GM12878 (cell line): ENCODE results near the gene SMIM28. TPM values are rescaled to one million over a fixed set of nuclear protein-coding genes. Genes with fewer than 3 reads are reported as not detected.

ENCODE experiments used
- ATAC-seq: fragments of 200-7000 bp; cut with Tn5 transposase; 3 replicates; pipeline ENCODE4 v1.9.1; 2020; ENCODE audit warnings: mild to moderate bottlenecking, moderate library complexity
- BruUV-seq: library from RNA; stranded (reverse); fragments of 400-500 nt; replicated peaks from 2 replicates; lab custom pipeline; 2021; lab: Mats Ljungman, UMichigan
- CTCF ChIA-PET: fragments of 300-600 bp; sonication (Branson Sonifier 250); formaldehyde crosslinking; extraction: SDS; loops from one replicate; lab custom pipeline; 2021; ENCODE audit warnings: inconsistent platforms; lab: Yijun Ruan, JAX
- POLR2A ChIA-PET: fragments of 350-600 bp; formaldehyde crosslinking; extraction: SDS; loops from one replicate; lab custom pipeline; 2021; ENCODE audit warnings: inconsistent platforms; lab: Charles Lee
- RAD21 ChIA-PET: fragments of 300-600 bp; sonication (Branson Sonifier 250); formaldehyde crosslinking; loops from one replicate; lab custom pipeline; 2023; ENCODE audit warnings: antibody characterized with exemption; ENCODE audit not compliant: unreplicated experiment; lab: Charles Lee
- SMC1A ChIA-PET: fragments of 300-600 bp; sonication (Branson Sonifier 250); formaldehyde crosslinking; loops from one replicate; lab custom pipeline; 2023; ENCODE audit not compliant: unreplicated experiment, uncharacterized antibody; lab: Charles Lee
- DNase-seq: peaks from one replicate; pipeline ENCODE4 v3.0.0-alpha.2; 2011; ENCODE audit warnings: low read depth, low spot score
- FAIRE-seq: peaks from 3 replicates; lab custom pipeline; 2011; peaks lifted over from hg19 to GRCh38; lab: Jason Lieb, UNC
- H2AFZ ChIP-seq: 2 replicates; pipeline ENCODE4 v1.6.0; 2011; ENCODE audit warnings: low read depth, low read length, control low read depth; ENCODE audit not compliant: control insufficient read depth
- H3K27ac ChIP-seq: 2 replicates; pipeline ENCODE4 v1.5.1; 2011; ENCODE audit warnings: control low read depth; ENCODE audit not compliant: control insufficient read depth, insufficient read depth
- H3K27me3 ChIP-seq, 2 experiments: replicated peaks in 1 of 2; 2 replicates each; pipeline versions ENCODE4 v1.6.0 to v1.6.1; 2011; ENCODE audit warnings: low read length in 1 of 2; ENCODE audit not compliant: control insufficient read depth in 2 of 2, insufficient read depth in 2 of 2
- H3K36me3 ChIP-seq, 2 experiments: 2 replicates each; pipeline ENCODE4 v1.5.1; 2011; ENCODE audit warnings: low read length in 1 of 2; ENCODE audit not compliant: control insufficient read depth in 2 of 2, insufficient read depth in 2 of 2
- H3K4me1 ChIP-seq: 2 replicates; pipeline ENCODE4 v1.6.1; 2011; ENCODE audit warnings: mild to moderate bottlenecking, low read length, moderate library complexity, mixed read lengths; ENCODE audit not compliant: control insufficient read depth, insufficient read depth
- H3K4me2 ChIP-seq: 2 replicates; pipeline ENCODE4 v1.6.0; 2011; ENCODE audit warnings: control low read depth; ENCODE audit not compliant: control insufficient read depth, insufficient read depth
- H3K4me3 ChIP-seq: fragments of 200-600 bp; sonication (generic); 2 replicates; pipeline ENCODE4 v1.5.1; 2016
- H3K79me2 ChIP-seq: 2 replicates; pipeline ENCODE4 v1.6.0; 2011; ENCODE audit warnings: low read length; ENCODE audit not compliant: control insufficient read depth, insufficient read depth
- H3K9ac ChIP-seq: 2 replicates; pipeline ENCODE4 v1.8.0; 2011; ENCODE audit warnings: low read length, control low read depth, mixed read lengths; ENCODE audit not compliant: control insufficient read depth, insufficient read depth
- H3K9me3 ChIP-seq: replicated peaks from 3 replicates; pipeline ENCODE4 v1.5.1; 2011; ENCODE audit warnings: mild to moderate bottlenecking, low read length; ENCODE audit not compliant: control insufficient read depth, insufficient read depth
- H4K20me1 ChIP-seq: 2 replicates; pipeline ENCODE4 v1.6.0; 2011; ENCODE audit not compliant: control insufficient read depth, insufficient read depth
- BHLHE40 ChIP-seq, 2 experiments: fragments of 450-650 bp in 1 of 2; IDR thresholded peaks; 2 replicates each; pipeline ENCODE4 v1.6.1; 2011 to 2017; ENCODE audit warnings: low read depth in 2 of 2, borderline replicate concordance in 1 of 2, improper control_type of control experiment in 1 of 2, low read length in 1 of 2, mild to moderate bottlenecking in 1 of 2
- EED ChIP-seq: sonication (generic); IDR thresholded peaks from 2 replicates; pipeline ENCODE4 v1.6.1; 2016; ENCODE audit warnings: antibody characterized with exemption, low read depth
- IRF4 ChIP-seq: IDR thresholded peaks from 2 replicates; pipeline ENCODE4 v1.6.1; 2011; ENCODE audit warnings: low read depth, low read length
- JUND ChIP-seq: IDR thresholded peaks from 2 replicates; pipeline ENCODE4 v1.6.1; 2012; ENCODE audit warnings: low read depth, mild to moderate bottlenecking, low read length, improper control_type of control experiment, moderate library complexity
- KAT2A ChIP-seq: conservative IDR thresholded peaks from 2 replicates; pipeline ENCODE4 v1.6.1; 2011; ENCODE audit warnings: low read depth, low read length; ENCODE audit not compliant: control insufficient read depth
- KDM1A ChIP-seq: fragments of 200-600 bp; sonication (generic); IDR thresholded peaks from 2 replicates; pipeline ENCODE4 v1.6.1; 2016; ENCODE audit warnings: borderline replicate concordance
- MEF2B ChIP-seq: fragments of 450-650 bp; IDR thresholded peaks from 2 replicates; pipeline ENCODE4 v1.6.1; 2018; ENCODE audit warnings: mild to moderate bottlenecking, moderate library complexity; ENCODE audit not compliant: partially characterized antibody, poor library complexity, severe bottlenecking
- NFYA ChIP-seq: IDR thresholded peaks from 2 replicates; pipeline ENCODE4 v1.6.1; 2011; ENCODE audit warnings: low read depth, mild to moderate bottlenecking, low read length, improper control_type of control experiment, borderline replicate concordance
- POU2F2 ChIP-seq: IDR thresholded peaks from 3 replicates; pipeline ENCODE4 v1.6.1; 2011; ENCODE audit warnings: low read depth, mild to moderate bottlenecking, low read length, borderline replicate concordance
- SREBF1 ChIP-seq: IDR thresholded peaks from 2 replicates; pipeline ENCODE4 v1.6.1; 2012; ENCODE audit warnings: mild to moderate bottlenecking, low read length
- TARDBP ChIP-seq: IDR thresholded peaks from 2 replicates; pipeline ENCODE4 v1.6.1; 2016; ENCODE audit warnings: borderline replicate concordance
- TCF12 ChIP-seq: IDR thresholded peaks from 2 replicates; pipeline ENCODE4 v1.6.1; 2011; ENCODE audit warnings: low read depth, mild to moderate bottlenecking, low read length
- ZNF592 ChIP-seq: fragments of 450-650 bp; IDR thresholded peaks from 2 replicates; pipeline ENCODE4 v1.6.1; 2017; ENCODE audit warnings: mild to moderate bottlenecking, moderate library complexity
- WGBS: methylation state at CpG from one replicate; pipeline ENCODE4 v1.1.6; 2016; ENCODE audit warnings: low lambda C conversion rate; ENCODE audit not compliant: insufficient replicate concordance, insufficient coverage; ENCODE audit errors: missing lambda C conversion rate; 5-methylcytosine and 5-hydroxymethylcytosine counted together
- in situ Hi-C: fragments of 300-500 bp; cut with MboI; formaldehyde crosslinking; loops from 9 replicates; pipeline ENCODE4 v1.14.3; 2018; ENCODE audit warnings: mixed read lengths
- intact Hi-C: fragments of 100-400 bp; cut with micrococcal nuclease; formaldehyde crosslinking; loops from one replicate; pipeline ENCODE4 v1.14.2; 2022; ENCODE audit not compliant: unreplicated experiment
- polyA plus RNA-seq, 11 experiments: library from polyadenylated mRNA; depleted of rRNA in 4 of 11; unstranded in 6 of 11; stranded (reverse) in 5 of 11; fragments of >200 nt; fragmentation: Nextera tagmentation in 4 of 11; fragmentation: Illumina TruSeq in 1 of 11; extraction: Ambion mirVana in 4 of 11; extraction: Trizol in 1 of 11; gene quantifications; 1 replicate in 1 of 11; 2 replicates in 10 of 11; pipeline versions ENCODE4 v1.2.1 to v1.2.3, GENCODE V29; 2011 to 2016; ENCODE audit warnings: inconsistent platforms in 2 of 11, missing spikeins in 2 of 11, low read depth in 1 of 11
- total RNA-seq, 4 experiments: library from RNA; depleted of rRNA in 3 of 4; stranded (reverse); fragments of >200 nt in 3 of 4; fragmentation: Illumina TruSeq in 1 of 4; extraction: Trizol in 1 of 4; gene quantifications; 2 replicates each; pipeline versions ENCODE4 v1.2.1 to v1.2.3, GENCODE V29; 2013 to 2021
- TF ChIP-seq, protein P1 (sequence below): fragments of 450-650 bp; IDR thresholded peaks from 2 replicates; pipeline ENCODE4 v1.6.1; 2014; ENCODE audit warnings: mild to moderate bottlenecking
- TF ChIP-seq, protein P2 (sequence below): fragments of 450-650 bp; IDR thresholded peaks from 2 replicates; pipeline ENCODE4 v1.6.1; 2018; ENCODE audit warnings: borderline replicate concordance, mild to moderate bottlenecking; ENCODE audit not compliant: partially characterized antibody

Gene SMIM28
- total and polyA plus RNA-seq, 10 of the 15 experiments (the other 5 are each of a cell fraction or from before 2014, with no cell fraction given), result not detected

DNA sequence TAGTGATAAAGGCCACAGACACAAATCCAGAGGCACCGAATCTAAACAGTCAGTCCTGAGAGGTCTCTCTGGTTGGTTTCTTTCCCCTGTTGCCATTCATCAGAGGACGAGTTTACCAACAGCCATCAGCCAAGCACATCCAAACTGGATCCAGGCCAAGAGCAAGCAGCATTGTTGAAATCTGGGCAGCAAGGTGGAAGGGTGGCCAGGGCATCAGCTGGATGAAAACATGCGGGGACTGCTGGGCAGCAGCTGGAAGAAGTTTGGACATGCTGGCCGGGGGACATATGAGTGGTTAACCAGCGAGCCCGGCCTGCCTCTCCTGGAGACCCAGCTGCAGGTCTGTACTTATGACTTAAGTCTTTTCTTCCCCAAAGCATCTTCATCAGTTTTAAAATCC lies at the start of gene SMIM28 (continued):
- no peak for TF ChIP-seq ZNF592
- no peak for TF ChIP-seq EED
- TF ChIP-seq JUND, result no peak
- no peak for TF ChIP-seq TARDBP
- no peak for TF ChIP-seq POU2F2
- TF ChIP-seq, all 136 proteins: peak for 0

GRCh38 chr6:138328210-138328609 lies 49.5 kb upstream of the SMIM28 start:
- intact Hi-C loops (no loop called here), in situ Hi-C loops (no loop called here)
- Histone ChIP-seq H3K9ac (no peak overlapping the region), H3K4me3 (no peak overlapping the region), H3K4me1 (no peaks in the 10 kb centered on the region), H2AFZ (no peak overlapping the region), H3K79me2 (no peaks in the 10 kb centered on the region), H3K4me2 (no peak overlapping the region), H3K36me3 (no peaks in the 10 kb centered on the region), H4K20me1 (no peaks in the 10 kb centered on the region), H3K27me3 (no peaks in the 10 kb centered on the region), H3K9me3 (no peaks in the 10 kb centered on the region), H3K27ac (no peak overlapping the region)
- ChIA-PET CTCF (interaction anchor here (0.5 kb wide), 1 partner anchor 52 kb away, joined by 4 read pairs; no protein-coding TSS in a partner anchor), SMC1A (no interaction called here), RAD21 (no interaction called here), POLR2A (no interaction called here)
- FAIRE-seq (no peak), DNase-seq (no peak), ATAC-seq (no peak)
- 33% methylated on average over 3 of the region's 3 CpGs for WGBS
- no TSS peak for BruUV-seq
- TF ChIP-seq MEF2B, result no peak
- no peak for TF ChIP-seq IRF4
- no peak for TF ChIP-seq POU2F2
- TF ChIP-seq, protein P1, sequence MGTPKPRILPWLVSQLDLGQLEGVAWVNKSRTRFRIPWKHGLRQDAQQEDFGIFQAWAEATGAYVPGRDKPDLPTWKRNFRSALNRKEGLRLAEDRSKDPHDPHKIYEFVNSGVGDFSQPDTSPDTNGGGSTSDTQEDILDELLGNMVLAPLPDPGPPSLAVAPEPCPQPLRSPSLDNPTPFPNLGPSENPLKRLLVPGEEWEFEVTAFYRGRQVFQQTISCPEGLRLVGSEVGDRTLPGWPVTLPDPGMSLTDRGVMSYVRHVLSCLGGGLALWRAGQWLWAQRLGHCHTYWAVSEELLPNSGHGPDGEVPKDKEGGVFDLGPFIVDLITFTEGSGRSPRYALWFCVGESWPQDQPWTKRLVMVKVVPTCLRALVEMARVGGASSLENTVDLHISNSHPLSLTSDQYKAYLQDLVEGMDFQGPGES, result no peak
- TF ChIP-seq TCF12, result no peak
- no peak for TF ChIP-seq KAT2A
- TF ChIP-seq, protein P2, sequence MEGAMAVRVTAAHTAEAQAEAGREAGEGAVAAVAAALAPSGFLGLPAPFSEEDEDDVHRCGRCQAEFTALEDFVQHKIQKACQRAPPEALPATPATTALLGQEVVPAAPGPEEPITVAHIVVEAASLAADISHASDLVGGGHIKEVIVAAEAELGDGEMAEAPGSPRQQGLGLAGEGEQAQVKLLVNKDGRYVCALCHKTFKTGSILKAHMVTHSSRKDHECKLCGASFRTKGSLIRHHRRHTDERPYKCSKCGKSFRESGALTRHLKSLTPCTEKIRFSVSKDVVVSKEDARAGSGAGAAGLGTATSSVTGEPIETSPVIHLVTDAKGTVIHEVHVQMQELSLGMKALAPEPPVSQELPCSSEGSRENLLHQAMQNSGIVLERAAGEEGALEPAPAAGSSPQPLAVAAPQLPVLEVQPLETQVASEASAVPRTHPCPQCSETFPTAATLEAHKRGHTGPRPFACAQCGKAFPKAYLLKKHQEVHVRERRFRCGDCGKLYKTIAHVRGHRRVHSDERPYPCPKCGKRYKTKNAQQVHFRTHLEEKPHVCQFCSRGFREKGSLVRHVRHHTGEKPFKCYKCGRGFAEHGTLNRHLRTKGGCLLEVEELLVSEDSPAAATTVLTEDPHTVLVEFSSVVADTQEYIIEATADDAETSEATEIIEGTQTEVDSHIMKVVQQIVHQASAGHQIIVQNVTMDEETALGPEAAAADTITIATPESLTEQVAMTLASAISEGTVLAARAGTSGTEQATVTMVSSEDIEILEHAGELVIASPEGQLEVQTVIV, result no peak
- TF ChIP-seq SREBF1, result no peak
- TF ChIP-seq BHLHE40 (IDR thresholded peaks at IDR 0.05; ENCODE audit: borderline replicate concordance in 1 of 2, low read depth in 2 of 2, low read length in 1 of 2), result no peak
- no peak for TF ChIP-seq KDM1A
- no peak for TF ChIP-seq NFYA
